ENCODE results near the gene IL12B. TPM values are rescaled to one million over a fixed set of nuclear protein-coding genes. Genes with fewer than 3 reads are reported as not detected.
"Not testable (repeated sequence)": the region's sequence is repeated elsewhere in the genome, so short reads cannot be mapped to it uniquely, and the experiment has no call there.

Gene IL12B
- total RNA-seq, 1 donor from 2014 or later = not detected

DNA sequence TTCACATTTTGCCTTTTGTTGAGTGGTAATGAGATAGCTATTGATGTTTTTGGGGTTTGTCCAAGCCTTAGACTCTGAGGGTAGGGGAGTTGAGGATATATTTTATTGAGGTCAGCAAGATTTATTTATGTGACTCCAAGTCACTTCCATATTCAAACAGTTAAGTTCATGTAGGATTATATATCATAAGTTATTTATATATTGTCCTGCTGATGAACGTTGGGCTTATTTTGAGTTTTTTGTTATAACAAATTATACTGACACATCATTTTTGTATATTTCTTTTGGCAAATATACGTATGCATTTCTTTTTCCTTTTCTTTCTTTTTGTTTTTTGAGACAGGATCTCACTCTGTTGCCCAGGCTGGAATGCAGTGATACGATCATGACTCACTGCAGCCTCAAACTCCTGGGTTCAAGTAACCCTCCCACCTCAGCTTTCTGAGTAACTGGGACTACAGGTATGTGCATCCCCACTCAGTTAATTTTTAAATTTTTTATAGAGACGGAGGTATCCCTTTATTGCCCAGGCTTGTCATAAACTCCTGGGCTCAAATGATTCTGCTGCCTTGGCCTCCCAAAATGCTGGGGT, 23.5 kb upstream of the IL12B start:
- Mint-ChIP-seq H3K9me3 (ENCODE audit: unreplicated experiment) (no peaks in the 10 kb centered on the region), H3K4me1 (ENCODE audit: low read depth, unreplicated experiment) (no peaks in the 10 kb centered on the region), H3K36me3 (ENCODE audit: low read depth, unreplicated experiment) (no peaks in the 10 kb centered on the region), H3K4me3 (ENCODE audit: unreplicated experiment) (no peak overlapping the region), H3K27me3 (ENCODE audit: low read depth, unreplicated experiment) (peaks cover 1% of the 10 kb centered on the region), H3K27ac (ENCODE audit: unreplicated experiment) (no peak overlapping the region)
- FAIRE-seq (no peak), DNase-seq (ENCODE audit: low read depth) (peak; percentile 47)
- TF ChIP-seq, protein P1, sequence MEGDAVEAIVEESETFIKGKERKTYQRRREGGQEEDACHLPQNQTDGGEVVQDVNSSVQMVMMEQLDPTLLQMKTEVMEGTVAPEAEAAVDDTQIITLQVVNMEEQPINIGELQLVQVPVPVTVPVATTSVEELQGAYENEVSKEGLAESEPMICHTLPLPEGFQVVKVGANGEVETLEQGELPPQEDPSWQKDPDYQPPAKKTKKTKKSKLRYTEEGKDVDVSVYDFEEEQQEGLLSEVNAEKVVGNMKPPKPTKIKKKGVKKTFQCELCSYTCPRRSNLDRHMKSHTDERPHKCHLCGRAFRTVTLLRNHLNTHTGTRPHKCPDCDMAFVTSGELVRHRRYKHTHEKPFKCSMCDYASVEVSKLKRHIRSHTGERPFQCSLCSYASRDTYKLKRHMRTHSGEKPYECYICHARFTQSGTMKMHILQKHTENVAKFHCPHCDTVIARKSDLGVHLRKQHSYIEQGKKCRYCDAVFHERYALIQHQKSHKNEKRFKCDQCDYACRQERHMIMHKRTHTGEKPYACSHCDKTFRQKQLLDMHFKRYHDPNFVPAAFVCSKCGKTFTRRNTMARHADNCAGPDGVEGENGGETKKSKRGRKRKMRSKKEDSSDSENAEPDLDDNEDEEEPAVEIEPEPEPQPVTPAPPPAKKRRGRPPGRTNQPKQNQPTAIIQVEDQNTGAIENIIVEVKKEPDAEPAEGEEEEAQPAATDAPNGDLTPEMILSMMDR (IDR thresholded peaks at IDR 0.05; ENCODE audit: insufficient read depth, low read depth, low read length) = no peak
- no peak for TF ChIP-seq EZH2 (IDR thresholded peaks at IDR 0.05; ENCODE audit: insufficient read depth, low read length)
- no peaks in the 10 kb centered on the region for H3K27me3 ChIP-seq (ENCODE audit: insufficient read depth, low read length)
- peaks cover 7% of the 10 kb centered on the region for H3K4me1 ChIP-seq (ENCODE audit: insufficient read depth, low read length)
- H3K9me3 ChIP-seq (ENCODE audit: insufficient read depth, low read depth, low read length) = no peaks in the 10 kb centered on the region
- peak overlapping the region; percentile 36 for H3K4me2 ChIP-seq (ENCODE audit: low read length)
- H3K9ac ChIP-seq (ENCODE audit: low read length) = no peak overlapping the region
- H3K36me3 ChIP-seq (ENCODE audit: insufficient read depth, low read length) = no peaks in the 10 kb centered on the region
- no peak overlapping the region for H3K4me3 ChIP-seq (ENCODE audit: insufficient read depth, low read depth, low read length)
- no peak overlapping the region for H3K27ac ChIP-seq (ENCODE audit: low read depth, low read length)
- no peaks in the 10 kb centered on the region for H4K20me1 ChIP-seq (ENCODE audit: insufficient read depth, low read length)
- H2AFZ ChIP-seq (ENCODE audit: low read depth, low read length) = no peak overlapping the region
- H3K79me2 ChIP-seq (ENCODE audit: insufficient read depth, low read length) = no peaks in the 10 kb centered on the region

DNA sequence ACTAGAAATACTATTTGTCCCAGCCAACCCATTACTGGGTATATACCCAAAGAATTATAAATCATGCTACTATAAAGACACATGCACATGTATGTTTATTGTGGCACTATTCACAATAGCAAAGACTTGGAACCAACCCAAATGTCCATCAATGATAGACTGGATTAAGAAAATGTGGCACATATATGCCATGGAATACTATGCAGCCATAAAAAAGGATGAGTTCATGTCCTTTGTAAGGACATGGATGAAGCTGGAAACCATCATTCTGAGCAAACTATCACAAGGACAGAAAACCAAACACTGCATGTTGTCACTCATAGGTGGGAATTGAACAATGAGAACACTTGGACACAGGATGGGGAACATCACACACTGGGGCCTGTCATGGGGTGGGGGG, 20.4 kb upstream of the IL12B start:
- H2AFZ ChIP-seq (ENCODE audit: low read depth, low read length); H3K9me3 ChIP-seq (ENCODE audit: insufficient read depth, low read depth, low read length); H3K4me2 ChIP-seq (ENCODE audit: low read length); H3K27ac ChIP-seq (ENCODE audit: low read depth, low read length); H3K36me3 Mint-ChIP-seq (ENCODE audit: low read depth, unreplicated experiment); H4K20me1 ChIP-seq (ENCODE audit: insufficient read depth, low read length); DNase-seq (ENCODE audit: low read depth); FAIRE-seq; H3K36me3 ChIP-seq (ENCODE audit: insufficient read depth, low read length); H3K4me1 ChIP-seq (ENCODE audit: insufficient read depth, low read length); H3K9ac ChIP-seq (ENCODE audit: low read length); H3K4me3 Mint-ChIP-seq (ENCODE audit: unreplicated experiment); H3K9me3 Mint-ChIP-seq (ENCODE audit: unreplicated experiment); H3K79me2 ChIP-seq (ENCODE audit: insufficient read depth, low read length); H3K4me1 Mint-ChIP-seq (ENCODE audit: low read depth, unreplicated experiment); H3K4me3 ChIP-seq (ENCODE audit: insufficient read depth, low read depth, low read length); H3K27ac Mint-ChIP-seq (ENCODE audit: unreplicated experiment); H3K27me3 ChIP-seq (ENCODE audit: insufficient read depth, low read length): not testable (repeated sequence)
- peaks cover 10% of the 10 kb centered on the region for H3K27me3 Mint-ChIP-seq (ENCODE audit: low read depth, unreplicated experiment)

DNA sequence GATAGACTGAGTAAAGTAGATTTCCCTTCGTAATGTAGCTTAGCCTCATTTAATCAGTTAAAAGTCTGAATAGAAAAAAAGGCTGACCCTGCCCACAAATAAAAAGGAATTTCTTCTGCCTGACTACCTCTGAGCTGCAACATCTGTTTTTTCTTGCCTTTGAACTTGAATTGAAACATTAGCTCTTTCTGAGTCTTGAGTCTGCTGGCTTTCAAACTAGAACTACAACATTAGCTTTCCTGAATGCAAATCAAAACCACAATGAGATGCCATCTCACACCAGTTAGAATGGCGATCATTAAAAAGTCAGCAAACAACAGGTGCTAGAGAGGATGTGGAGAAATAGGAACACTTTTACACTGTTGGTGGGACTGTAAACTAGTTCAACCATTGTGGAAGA, 19.9 kb upstream of the IL12B start:
- not testable (repeated sequence) for H3K9me3 ChIP-seq (ENCODE audit: insufficient read depth, low read depth, low read length); H3K36me3 Mint-ChIP-seq (ENCODE audit: low read depth, unreplicated experiment); H3K4me3 Mint-ChIP-seq (ENCODE audit: unreplicated experiment); H3K27ac Mint-ChIP-seq (ENCODE audit: unreplicated experiment); H3K36me3 ChIP-seq (ENCODE audit: insufficient read depth, low read length); H3K4me1 Mint-ChIP-seq (ENCODE audit: low read depth, unreplicated experiment); H4K20me1 ChIP-seq (ENCODE audit: insufficient read depth, low read length); H3K4me1 ChIP-seq (ENCODE audit: insufficient read depth, low read length); H2AFZ ChIP-seq (ENCODE audit: low read depth, low read length); H3K4me2 ChIP-seq (ENCODE audit: low read length); H3K9ac ChIP-seq (ENCODE audit: low read length); FAIRE-seq; H3K79me2 ChIP-seq (ENCODE audit: insufficient read depth, low read length); H3K4me3 ChIP-seq (ENCODE audit: insufficient read depth, low read depth, low read length); H3K27ac ChIP-seq (ENCODE audit: low read depth, low read length); H3K9me3 Mint-ChIP-seq (ENCODE audit: unreplicated experiment); H3K27me3 ChIP-seq (ENCODE audit: insufficient read depth, low read length)
- peak; percentile 72 for DNase-seq (ENCODE audit: low read depth)
- H3K27me3 Mint-ChIP-seq (ENCODE audit: low read depth, unreplicated experiment) = peaks cover 13% of the 10 kb centered on the region
